Activated naive CD4-positive, alpha-beta T cell treated with Interleukin-2 at 50 U/mL for 16 hours (primary cell): Measurements from ENCODE around the gene SEC24D.

Experiments
- DNase-seq: peaks from one replicate; pipeline ENCODE4 v3.0.0-alpha.2; 2020

SEC24D gene

GRCh38 chr4:118772767-118773428 lies 63.0 kb downstream of the SEC24D start:
- no peak for DNase-seq

- no peak for DNase-seq
Observed at GRCh38 chr4:118772081-118772766, 63.7 kb downstream of the SEC24D start.

- no peak for DNase-seq
Observed at GRCh38 chr4:118770741-118771187, 65.2 kb downstream of the SEC24D start.

GRCh38 chr4:118769161-118769560 lies 66.8 kb downstream of the SEC24D start:
- DNase-seq: no peak

- no peak for DNase-seq
Observed at GRCh38 chr4:118767109-118767508, 68.8 kb downstream of the SEC24D start.

GRCh38 chr4:118765399-118765798 lies 70.5 kb downstream of the SEC24D start:
- no peak for DNase-seq

GRCh38 chr4:118762730-118763477 lies 73.0 kb downstream of the SEC24D start:
- DNase-seq: no peak

GRCh38 chr4:118762155-118762554 lies 73.8 kb downstream of the SEC24D start:
- no peak for DNase-seq

- DNase-seq: no peak
Observed at GRCh38 chr4:118761397-118762016, 74.4 kb downstream of the SEC24D start.

- DNase-seq: no peak
Observed at GRCh38 chr4:118760493-118760892, 75.4 kb downstream of the SEC24D start.

- DNase-seq: no peak
Observed at GRCh38 chr4:118760092-118760491, 75.8 kb downstream of the SEC24D start.

- no peak for DNase-seq
Observed at GRCh38 chr4:118759481-118759880, 76.4 kb downstream of the SEC24D start.

- DNase-seq: no peak
Observed at GRCh38 chr4:118758293-118758692, 77.6 kb downstream of the SEC24D start.

GRCh38 chr4:118757761-118758251 lies 78.1 kb downstream of the SEC24D start:
- DNase-seq: no peak

GRCh38 chr4:118756958-118757357 lies 79.0 kb downstream of the SEC24D start:
- no peak for DNase-seq

- DNase-seq: no peak
Observed at GRCh38 chr4:118756429-118756828, 79.5 kb downstream of the SEC24D start.

GRCh38 chr4:118755438-118756226 lies 80.3 kb downstream of the SEC24D start:
- no peak for DNase-seq

- no peak for DNase-seq
Observed at GRCh38 chr4:118754890-118755289, 81.0 kb downstream of the SEC24D start.

GRCh38 chr4:118753685-118754084 lies 82.2 kb downstream of the SEC24D start:
- no peak for DNase-seq

GRCh38 chr4:118753096-118753495 lies 82.8 kb downstream of the SEC24D start:
- DNase-seq: no peak

- no peak for DNase-seq
Observed at GRCh38 chr4:118752551-118752950, 83.4 kb downstream of the SEC24D start.

GRCh38 chr4:118751629-118752323 lies 84.2 kb downstream of the SEC24D start:
- DNase-seq: no peak
